IgD-negative memory B cell (primary cell): ENCODE results near the gene RAPGEF1. TPM values are rescaled to one million over a fixed set of nuclear protein-coding genes. Genes with fewer than 3 reads are reported as not detected.
"Not testable (repeated sequence)": the region's sequence is repeated elsewhere in the genome, so short reads cannot be mapped to it uniquely, and the experiment has no call there.

ENCODE experiments used
- H3K27ac Mint-ChIP-seq, 3 donors: one replicate each; pipeline ENCODE4 v1.8.0; 2020 to 2022; ENCODE audit warnings: mild to moderate bottlenecking in 3 of 3, mixed read lengths in 3 of 3, moderate library complexity in 1 of 3
- H3K27me3 Mint-ChIP-seq: one replicate; pipeline ENCODE4 v1.8.0; 2021; ENCODE audit warnings: mixed read lengths
- H3K36me3 Mint-ChIP-seq: one replicate; pipeline ENCODE4 v1.8.0; 2020; ENCODE audit warnings: mild to moderate bottlenecking, mixed read lengths
- H3K4me1 Mint-ChIP-seq, 3 donors: one replicate each; pipeline ENCODE4 v1.8.0; 2020 to 2022; ENCODE audit warnings: mixed read lengths in 3 of 3, mild to moderate bottlenecking in 1 of 3
- H3K4me3 Mint-ChIP-seq, 4 donors: one replicate each; pipeline ENCODE4 v1.8.0; 2020 to 2022; ENCODE audit warnings: mild to moderate bottlenecking in 4 of 4, mixed read lengths in 4 of 4, moderate library complexity in 3 of 4
- H3K9me3 Mint-ChIP-seq, 3 donors: one replicate each; pipeline ENCODE4 v1.8.0; 2020 to 2021; ENCODE audit warnings: mixed read lengths in 3 of 3, mild to moderate bottlenecking in 1 of 3
- polyA plus RNA-seq: library from polyadenylated mRNA; unstranded; fragments of 300-500 nt; fragmentation: Illumina TruSeq; gene quantifications from one replicate; pipeline ENCODE4 v1.2.3, GENCODE V29; 2021

Gene RAPGEF1
- polyA plus RNA-seq, 1 donor from 2014 or later: 40.8 TPM

DNA sequence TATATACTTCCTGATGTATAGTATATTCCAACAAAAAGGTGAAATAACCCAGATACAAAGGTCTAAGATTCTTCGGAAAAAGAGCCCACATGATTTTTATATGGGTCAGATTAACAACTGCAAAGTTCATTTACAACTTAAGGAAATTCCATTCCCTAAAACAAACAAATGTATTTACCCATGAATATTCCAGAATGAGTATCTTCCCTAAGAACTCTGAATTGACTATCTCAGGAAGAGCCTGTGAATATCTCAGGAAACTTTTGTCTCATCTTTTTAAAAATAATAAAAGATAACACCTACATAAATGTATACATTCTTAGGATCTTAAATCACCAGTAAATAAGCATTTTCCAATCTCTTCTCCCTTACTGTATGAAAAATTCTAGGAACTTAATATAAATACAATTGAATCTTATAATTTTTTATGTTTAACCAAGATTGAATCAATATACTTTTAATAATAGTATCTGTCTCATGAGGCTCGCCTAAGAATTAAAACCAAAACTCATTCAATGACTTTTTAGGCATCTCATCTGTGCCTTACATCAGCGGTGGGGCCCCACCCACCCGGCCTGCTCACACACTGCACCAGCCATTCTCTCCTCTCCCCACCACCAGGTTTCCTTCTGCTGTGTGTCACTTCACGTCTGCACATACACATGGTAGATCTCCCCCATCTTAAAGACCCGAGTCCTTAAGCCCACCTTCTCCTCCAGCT, 78.1 kb downstream of the RAPGEF1 start:
- Mint-ChIP-seq H3K4me3 (peak overlapping the region; percentile 1 to 84 (median 41)), H3K36me3 (peaks cover 6% of the 10 kb centered on the region), H3K27me3 (no peaks in the 10 kb centered on the region), H3K9me3 (no peaks in the 10 kb centered on the region), H3K27ac (peak overlapping the region; percentile 82 to 98 (median 85)), H3K4me1 (peaks cover 65 to 75% (median 75%) of the 10 kb centered on the region in 3 donors)

- Mint-ChIP-seq H3K4me3 (peak overlapping the region in 2 of 4 donors; percentile 65 to 84), H3K9me3 (no peaks in the 10 kb centered on the region), H3K27me3 (no peaks in the 10 kb centered on the region), H3K36me3 (peaks cover 6% of the 10 kb centered on the region), H3K27ac (peak overlapping the region; percentile 67 to 85 (median 76)), H3K4me1 (peaks cover 65 to 78% (median 75%) of the 10 kb centered on the region in 3 donors)
These were observed 79.1 kb downstream of the RAPGEF1 start for GRCh38 chr9:131660466-131661405.

DNA sequence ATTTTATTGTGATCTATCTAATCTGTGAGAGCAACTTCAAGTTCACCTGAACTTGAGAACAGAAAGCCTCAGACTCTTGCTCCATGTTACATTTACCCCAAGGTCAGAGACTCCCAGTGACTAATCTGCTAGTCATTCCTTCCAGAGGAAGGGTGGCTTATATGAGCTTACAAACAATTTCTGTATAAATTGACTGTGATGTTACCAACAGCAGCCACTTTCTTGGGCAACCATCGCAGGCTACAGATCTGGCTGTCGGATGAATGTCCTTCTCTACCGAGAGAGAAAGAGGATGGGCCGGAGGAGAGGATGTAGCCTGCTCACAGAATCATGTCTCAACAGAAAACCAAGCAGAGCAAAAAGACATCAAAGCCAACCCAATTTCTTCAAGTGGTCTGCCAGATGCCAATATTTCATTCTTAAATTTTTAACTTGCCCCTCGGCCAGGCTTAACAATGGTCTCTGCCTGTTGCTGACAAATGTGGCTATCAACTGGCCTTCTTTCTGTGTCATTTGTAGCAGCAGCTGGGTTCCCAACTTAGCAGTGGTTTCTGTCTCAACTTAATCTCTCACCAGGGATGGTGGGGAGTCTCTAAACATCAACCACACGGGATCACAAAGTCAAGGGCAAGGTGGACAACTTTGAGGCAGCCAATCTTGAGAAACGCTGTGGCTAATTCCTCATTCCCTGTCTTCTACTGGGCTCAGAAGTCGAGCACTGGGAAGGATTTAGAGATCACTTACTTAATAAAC, 81.3 kb downstream of the RAPGEF1 start:
- peaks cover 3% of the 10 kb centered on the region for H3K36me3 Mint-ChIP-seq
- peak overlapping the region; percentile 25 to 76 (median 59) for H3K4me3 Mint-ChIP-seq
- H3K27me3 Mint-ChIP-seq: no peaks in the 10 kb centered on the region
- H3K9me3 Mint-ChIP-seq: no peaks in the 10 kb centered on the region
- peaks cover 56 to 78% (median 66%) of the 10 kb centered on the region in 3 donors for H3K4me1 Mint-ChIP-seq
- H3K27ac Mint-ChIP-seq: peak overlapping the region; percentile 83 to 98 (median 97)

DNA sequence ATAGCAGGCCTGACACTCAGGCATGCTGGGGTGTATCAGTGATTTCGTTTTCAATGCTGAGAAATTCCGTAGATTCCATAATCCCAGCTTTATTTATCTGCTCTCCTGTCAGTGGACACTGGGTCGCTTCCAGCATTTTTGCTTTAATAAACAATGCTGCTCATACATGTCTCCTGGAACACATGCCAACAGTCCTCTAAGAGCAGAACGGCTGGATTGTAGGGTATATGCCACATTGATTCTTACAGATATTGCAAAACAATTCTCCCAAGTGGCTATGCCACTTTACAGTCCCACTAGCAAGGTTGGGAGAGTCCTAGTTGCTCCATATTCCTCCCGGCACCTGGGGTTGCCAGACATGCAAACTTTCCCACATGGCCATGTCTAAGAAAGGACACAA, 81.9 kb downstream of the RAPGEF1 start:
- H3K36me3 Mint-ChIP-seq: peaks cover 3% of the 10 kb centered on the region
- H3K27ac Mint-ChIP-seq: peak overlapping the region; percentile 83 to 98 (median 97)
- H3K27me3 Mint-ChIP-seq: no peaks in the 10 kb centered on the region
- no peaks in the 10 kb centered on the region for H3K9me3 Mint-ChIP-seq
- peaks cover 52 to 78% (median 64%) of the 10 kb centered on the region in 3 donors for H3K4me1 Mint-ChIP-seq
- H3K4me3 Mint-ChIP-seq: peak overlapping the region; percentile 21 to 77 (median 62)

GRCh38 chr9:131657456-131657855, 82.4 kb downstream of the RAPGEF1 start:
- peak overlapping the region; percentile 83 to 98 (median 97) for H3K27ac Mint-ChIP-seq
- H3K27me3 Mint-ChIP-seq: no peaks in the 10 kb centered on the region
- peak overlapping the region in 3 of 4 donors; percentile 48 to 77 (median 67) for H3K4me3 Mint-ChIP-seq
- H3K9me3 Mint-ChIP-seq: no peaks in the 10 kb centered on the region
- H3K36me3 Mint-ChIP-seq: peaks cover 3% of the 10 kb centered on the region
- peaks cover 50 to 79% (median 61%) of the 10 kb centered on the region in 3 donors for H3K4me1 Mint-ChIP-seq

DNA sequence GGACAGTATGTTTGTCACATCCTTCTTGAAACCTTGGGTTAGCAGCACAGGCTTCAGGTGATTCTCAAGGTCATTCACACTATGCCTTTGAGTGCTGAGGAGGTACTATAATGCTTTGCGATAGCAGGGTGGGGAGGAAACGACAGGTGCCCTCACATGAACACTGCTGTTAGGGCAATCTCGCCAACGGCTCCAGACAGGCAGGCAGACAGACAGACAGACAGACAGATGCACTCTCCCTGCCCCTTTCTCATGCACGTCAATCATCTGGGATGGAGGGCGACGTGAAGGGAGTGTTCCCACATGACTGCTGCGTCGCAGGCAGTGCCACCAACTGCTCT, 82.9 kb downstream of the RAPGEF1 start:
- peak overlapping the region; percentile 48 to 86 (median 68) for H3K4me3 Mint-ChIP-seq
- H3K36me3 Mint-ChIP-seq: peaks cover 3% of the 10 kb centered on the region
- no peaks in the 10 kb centered on the region for H3K9me3 Mint-ChIP-seq
- H3K4me1 Mint-ChIP-seq: peaks cover 47 to 76% (median 58%) of the 10 kb centered on the region in 3 donors
- no peaks in the 10 kb centered on the region for H3K27me3 Mint-ChIP-seq
- H3K27ac Mint-ChIP-seq: peak overlapping the region; percentile 83 to 98 (median 97)

GRCh38 chr9:131656356-131657036, 83.4 kb downstream of the RAPGEF1 start:
- Mint-ChIP-seq H3K9me3 (no peaks in the 10 kb centered on the region), H3K4me3 (peak overlapping the region; percentile 48 to 86 (median 68)), H3K36me3 (peaks cover 3% of the 10 kb centered on the region), H3K27me3 (no peaks in the 10 kb centered on the region), H3K4me1 (peaks cover 48 to 78% (median 60%) of the 10 kb centered on the region in 3 donors), H3K27ac (peak overlapping the region; percentile 83 to 98 (median 97))

GRCh38 chr9:131654369-131654768, 85.5 kb downstream of the RAPGEF1 start:
- H3K4me3 Mint-ChIP-seq: peak overlapping the region in 2 of 4 donors; percentile 48 to 77
- H3K27me3 Mint-ChIP-seq, H3K9me3 Mint-ChIP-seq, H3K36me3 Mint-ChIP-seq: not testable (repeated sequence)
- peak overlapping the region; percentile 55 to 97 (median 83) for H3K27ac Mint-ChIP-seq
- peaks cover 52 to 74% (median 55%) of the 10 kb centered on the region in 3 donors for H3K4me1 Mint-ChIP-seq

DNA sequence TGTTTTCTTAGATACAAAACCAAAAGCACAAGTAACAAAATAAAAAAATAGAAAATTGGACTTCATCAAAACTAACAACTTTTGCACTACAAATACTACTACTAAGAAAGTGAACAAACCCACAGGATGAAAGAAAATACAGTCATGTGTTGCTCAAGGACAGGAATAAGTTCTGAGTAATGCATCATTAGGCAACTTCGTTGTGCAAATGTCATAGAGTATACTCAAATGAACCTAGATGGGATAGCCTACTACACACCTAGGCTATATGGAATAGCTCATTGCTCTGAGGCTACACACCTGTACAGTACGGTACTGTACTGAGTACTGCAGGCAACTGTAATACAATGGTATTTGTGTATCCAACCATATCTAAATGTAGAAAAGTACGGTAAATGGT, 88.3 kb downstream of the RAPGEF1 start:
- H3K27me3 Mint-ChIP-seq: no peaks in the 10 kb centered on the region
- H3K9me3 Mint-ChIP-seq: no peaks in the 10 kb centered on the region
- H3K4me3 Mint-ChIP-seq: no peak overlapping the region
- H3K4me1 Mint-ChIP-seq: peaks cover 34 to 56% (median 40%) of the 10 kb centered on the region in 3 donors
- peak overlapping the region; percentile 13 to 59 (median 40) for H3K27ac Mint-ChIP-seq
- peaks cover 3% of the 10 kb centered on the region for H3K36me3 Mint-ChIP-seq

DNA sequence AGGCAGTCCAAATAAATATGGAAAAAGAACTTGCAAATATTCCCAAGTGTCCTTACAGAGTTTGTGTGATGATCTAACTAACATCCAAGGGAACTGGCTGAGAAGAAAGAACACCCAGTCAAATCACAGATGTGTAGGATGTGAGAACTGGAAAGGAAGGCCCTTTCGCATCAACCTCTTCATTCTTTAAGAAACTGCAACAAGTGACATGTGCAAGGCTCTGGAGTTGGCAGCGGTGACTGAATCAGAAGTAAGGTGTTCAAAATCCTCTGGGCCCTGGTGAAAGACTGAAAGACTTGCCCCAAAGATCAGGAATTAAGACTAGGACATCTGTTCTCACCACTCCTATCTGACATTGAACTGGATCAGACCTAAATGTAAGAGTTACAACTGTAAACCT, 88.7 kb downstream of the RAPGEF1 start:
- Mint-ChIP-seq H3K4me3 (no peak overlapping the region), H3K36me3 (peaks cover 3% of the 10 kb centered on the region)

DNA sequence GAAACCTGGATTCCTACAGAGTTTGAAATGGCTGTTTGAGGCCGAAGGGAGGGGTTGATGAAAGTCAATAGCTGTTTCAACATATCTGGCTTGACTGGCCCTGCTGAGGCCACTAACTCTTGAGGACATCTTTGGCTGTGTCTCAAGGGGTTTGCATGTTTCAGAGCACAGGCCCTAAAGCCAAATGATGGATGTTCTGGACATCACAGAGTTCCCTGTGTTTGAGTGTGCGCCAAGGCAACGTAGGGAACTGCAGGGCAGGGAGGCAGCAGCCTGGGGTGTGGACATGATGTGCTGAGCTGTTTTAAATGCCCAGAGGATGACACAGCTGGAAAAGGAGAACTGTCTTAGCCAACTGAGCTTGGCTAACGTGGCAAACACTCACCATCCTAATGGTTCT, 89.6 kb downstream of the RAPGEF1 start:
- peaks cover 27 to 50% (median 35%) of the 10 kb centered on the region in 3 donors for H3K4me1 Mint-ChIP-seq

More for the DNA sequence above, 88.7 kb downstream of the RAPGEF1 start:
- Mint-ChIP-seq H3K4me1 (peaks cover 29 to 52% (median 36%) of the 10 kb centered on the region in 3 donors), H3K27ac (peak overlapping the region; percentile 13 to 59 (median 40)), H3K9me3 (no peaks in the 10 kb centered on the region), H3K27me3 (no peaks in the 10 kb centered on the region)

GRCh38 chr9:131649646-131650045, 90.2 kb downstream of the RAPGEF1 start:
- Mint-ChIP-seq H3K27ac (peak overlapping the region in 2 of 3 donors; percentile 26 to 32), H3K9me3 (no peaks in the 10 kb centered on the region), H3K36me3 (peaks cover under 1% of the 10 kb centered on the region), H3K27me3 (no peaks in the 10 kb centered on the region), H3K4me3 (peak overlapping the region in 1 of 4 donors; percentile 6), H3K4me1 (peaks cover 27 to 48% (median 33%) of the 10 kb centered on the region in 3 donors)

More for the DNA sequence above, 89.6 kb downstream of the RAPGEF1 start:
- Mint-ChIP-seq H3K9me3 (no peaks in the 10 kb centered on the region), H3K36me3 (peaks cover 3% of the 10 kb centered on the region), H3K27me3 (no peaks in the 10 kb centered on the region), H3K4me3 (peak overlapping the region in 1 of 4 donors; percentile 6), H3K27ac (peak overlapping the region in 1 of 3 donors; percentile 59)

- Mint-ChIP-seq H3K27ac (peak overlapping the region; percentile 79 to 85 (median 80)), H3K4me1 (peaks cover 20 to 36% (median 24%) of the 10 kb centered on the region in 3 donors), H3K27me3 (no peaks in the 10 kb centered on the region), H3K9me3 (no peaks in the 10 kb centered on the region), H3K36me3 (no peaks in the 10 kb centered on the region), H3K4me3 (peak overlapping the region in 2 of 4 donors; percentile 55 to 64)
These were observed 94.6 kb downstream of the RAPGEF1 start for GRCh38 chr9:131645078-131645776.
